ENCODE measurements around the gene CCDC200.

DNA sequence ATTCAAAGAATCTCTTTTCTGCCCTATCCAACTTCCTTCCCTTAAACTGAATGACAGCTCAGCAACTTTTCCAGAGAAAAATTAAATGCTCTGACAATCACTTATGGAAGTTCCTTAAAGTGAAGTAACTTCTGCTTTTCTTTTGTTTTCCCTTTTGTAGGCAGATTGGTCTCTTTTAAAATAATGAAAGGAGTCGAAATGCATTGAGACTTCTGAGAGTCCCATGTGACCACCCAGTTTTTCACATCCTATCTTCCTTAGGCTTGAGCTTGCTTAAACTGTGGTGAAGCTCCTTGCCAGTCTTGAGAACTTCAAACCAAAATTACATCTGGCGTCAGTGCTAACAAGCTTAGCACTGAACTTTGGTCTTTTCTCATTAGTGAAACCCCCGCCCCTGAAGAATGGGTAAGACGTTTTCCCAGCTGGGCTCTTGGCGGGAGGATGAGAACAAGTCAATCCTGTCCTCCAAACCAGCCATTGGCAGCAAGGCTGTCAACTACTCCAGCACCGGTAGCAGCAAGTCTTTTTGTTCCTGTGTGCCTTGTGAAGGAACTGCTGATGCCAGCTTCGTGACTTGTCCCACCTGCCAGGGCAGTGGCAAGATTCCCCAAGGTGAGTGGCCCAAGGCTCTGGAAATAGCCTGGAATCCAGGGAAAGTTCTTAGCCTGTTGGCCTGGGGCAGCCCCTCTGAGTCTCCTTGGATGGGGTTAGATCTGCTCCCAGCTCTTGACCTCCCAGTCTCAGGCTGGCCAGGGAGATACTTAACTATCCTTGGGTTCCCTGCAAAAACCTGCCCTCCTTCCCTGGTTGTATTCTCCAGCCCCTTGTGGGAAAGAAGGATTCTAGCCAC is 15.6 kb downstream of the CCDC200 start:
- TF ChIP-seq, protein P1, sequence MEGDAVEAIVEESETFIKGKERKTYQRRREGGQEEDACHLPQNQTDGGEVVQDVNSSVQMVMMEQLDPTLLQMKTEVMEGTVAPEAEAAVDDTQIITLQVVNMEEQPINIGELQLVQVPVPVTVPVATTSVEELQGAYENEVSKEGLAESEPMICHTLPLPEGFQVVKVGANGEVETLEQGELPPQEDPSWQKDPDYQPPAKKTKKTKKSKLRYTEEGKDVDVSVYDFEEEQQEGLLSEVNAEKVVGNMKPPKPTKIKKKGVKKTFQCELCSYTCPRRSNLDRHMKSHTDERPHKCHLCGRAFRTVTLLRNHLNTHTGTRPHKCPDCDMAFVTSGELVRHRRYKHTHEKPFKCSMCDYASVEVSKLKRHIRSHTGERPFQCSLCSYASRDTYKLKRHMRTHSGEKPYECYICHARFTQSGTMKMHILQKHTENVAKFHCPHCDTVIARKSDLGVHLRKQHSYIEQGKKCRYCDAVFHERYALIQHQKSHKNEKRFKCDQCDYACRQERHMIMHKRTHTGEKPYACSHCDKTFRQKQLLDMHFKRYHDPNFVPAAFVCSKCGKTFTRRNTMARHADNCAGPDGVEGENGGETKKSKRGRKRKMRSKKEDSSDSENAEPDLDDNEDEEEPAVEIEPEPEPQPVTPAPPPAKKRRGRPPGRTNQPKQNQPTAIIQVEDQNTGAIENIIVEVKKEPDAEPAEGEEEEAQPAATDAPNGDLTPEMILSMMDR (IDR thresholded peaks at IDR 0.05; ENCODE audit: poor library complexity, severe bottlenecking): no peak
- TF ChIP-seq MXI1 (conservative IDR thresholded peaks at IDR 0.05; ENCODE audit: poor library complexity, severe bottlenecking): no peak

All from neural cell (in vitro differentiated cells).